HL-60 (cell line): ENCODE results near the gene UBE2QL1.

Experiments used
- DNase-seq, 2 experiments: peaks; one replicate each; pipeline ENCODE4 v3.0.0-alpha.2; 2010 to 2020; ENCODE audit warnings: low read depth in 1 of 2, low spot score in 1 of 2
- H3K27ac ChIP-seq: fragments of 250-450 bp; sonication (Bioruptor Pico); replicated peaks from 2 replicates; pipeline ENCODE4 v1.5.1; 2020; ENCODE audit warnings: mild to moderate bottlenecking, moderate library complexity
- H3K27me3 ChIP-seq: fragments of 250-450 bp; sonication (Bioruptor Pico); 2 replicates; pipeline ENCODE4 v1.5.1; 2021; ENCODE audit warnings: mild to moderate bottlenecking, moderate library complexity; ENCODE audit not compliant: insufficient read depth, poor library complexity, severe bottlenecking
- H3K4me3 ChIP-seq: replicated peaks from 2 replicates; pipeline ENCODE4 v1.5.1; 2011; ENCODE audit warnings: mild to moderate bottlenecking, control low read depth, low read length; ENCODE audit not compliant: insufficient read depth
- GABPA ChIP-seq: IDR thresholded peaks from 2 replicates; pipeline ENCODE4 v1.6.1; 2012; ENCODE audit warnings: low read depth
- POLR2AphosphoS5 ChIP-seq: IDR thresholded peaks from 2 replicates; pipeline ENCODE4 v1.6.1; 2012; ENCODE audit warnings: low read depth
- SPI1 ChIP-seq: IDR thresholded peaks from 2 replicates; pipeline ENCODE4 v1.6.1; 2012; ENCODE audit warnings: low read depth, mild to moderate bottlenecking, borderline replicate concordance
- TF ChIP-seq, protein P1 (sequence below): IDR thresholded peaks from 2 replicates; pipeline ENCODE4 v1.6.1; 2012; ENCODE audit warnings: low read depth; ENCODE audit not compliant: insufficient replicate concordance
- TF ChIP-seq, protein P2 (sequence below): IDR thresholded peaks from one replicate; pipeline ENCODE4 v1.5.1; 2011; ENCODE audit warnings: low read length, control low read depth, inconsistent platforms; ENCODE audit not compliant: insufficient read depth

The UBE2QL1 gene

GRCh38 chr5:6486074-6486473 lies 37.4 kb downstream of the UBE2QL1 start:
- no peak for DNase-seq
- H3K4me3 ChIP-seq: no peak overlapping the region
- no peaks in the 10 kb centered on the region for H3K27me3 ChIP-seq
- TF ChIP-seq, protein P1, sequence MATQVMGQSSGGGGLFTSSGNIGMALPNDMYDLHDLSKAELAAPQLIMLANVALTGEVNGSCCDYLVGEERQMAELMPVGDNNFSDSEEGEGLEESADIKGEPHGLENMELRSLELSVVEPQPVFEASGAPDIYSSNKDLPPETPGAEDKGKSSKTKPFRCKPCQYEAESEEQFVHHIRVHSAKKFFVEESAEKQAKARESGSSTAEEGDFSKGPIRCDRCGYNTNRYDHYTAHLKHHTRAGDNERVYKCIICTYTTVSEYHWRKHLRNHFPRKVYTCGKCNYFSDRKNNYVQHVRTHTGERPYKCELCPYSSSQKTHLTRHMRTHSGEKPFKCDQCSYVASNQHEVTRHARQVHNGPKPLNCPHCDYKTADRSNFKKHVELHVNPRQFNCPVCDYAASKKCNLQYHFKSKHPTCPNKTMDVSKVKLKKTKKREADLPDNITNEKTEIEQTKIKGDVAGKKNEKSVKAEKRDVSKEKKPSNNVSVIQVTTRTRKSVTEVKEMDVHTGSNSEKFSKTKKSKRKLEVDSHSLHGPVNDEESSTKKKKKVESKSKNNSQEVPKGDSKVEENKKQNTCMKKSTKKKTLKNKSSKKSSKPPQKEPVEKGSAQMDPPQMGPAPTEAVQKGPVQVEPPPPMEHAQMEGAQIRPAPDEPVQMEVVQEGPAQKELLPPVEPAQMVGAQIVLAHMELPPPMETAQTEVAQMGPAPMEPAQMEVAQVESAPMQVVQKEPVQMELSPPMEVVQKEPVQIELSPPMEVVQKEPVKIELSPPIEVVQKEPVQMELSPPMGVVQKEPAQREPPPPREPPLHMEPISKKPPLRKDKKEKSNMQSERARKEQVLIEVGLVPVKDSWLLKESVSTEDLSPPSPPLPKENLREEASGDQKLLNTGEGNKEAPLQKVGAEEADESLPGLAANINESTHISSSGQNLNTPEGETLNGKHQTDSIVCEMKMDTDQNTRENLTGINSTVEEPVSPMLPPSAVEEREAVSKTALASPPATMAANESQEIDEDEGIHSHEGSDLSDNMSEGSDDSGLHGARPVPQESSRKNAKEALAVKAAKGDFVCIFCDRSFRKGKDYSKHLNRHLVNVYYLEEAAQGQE: no peak
- no peak for TF ChIP-seq SPI1
- TF ChIP-seq GABPA: no peak
- TF ChIP-seq POLR2AphosphoS5: no peak
- TF ChIP-seq, protein P2, sequence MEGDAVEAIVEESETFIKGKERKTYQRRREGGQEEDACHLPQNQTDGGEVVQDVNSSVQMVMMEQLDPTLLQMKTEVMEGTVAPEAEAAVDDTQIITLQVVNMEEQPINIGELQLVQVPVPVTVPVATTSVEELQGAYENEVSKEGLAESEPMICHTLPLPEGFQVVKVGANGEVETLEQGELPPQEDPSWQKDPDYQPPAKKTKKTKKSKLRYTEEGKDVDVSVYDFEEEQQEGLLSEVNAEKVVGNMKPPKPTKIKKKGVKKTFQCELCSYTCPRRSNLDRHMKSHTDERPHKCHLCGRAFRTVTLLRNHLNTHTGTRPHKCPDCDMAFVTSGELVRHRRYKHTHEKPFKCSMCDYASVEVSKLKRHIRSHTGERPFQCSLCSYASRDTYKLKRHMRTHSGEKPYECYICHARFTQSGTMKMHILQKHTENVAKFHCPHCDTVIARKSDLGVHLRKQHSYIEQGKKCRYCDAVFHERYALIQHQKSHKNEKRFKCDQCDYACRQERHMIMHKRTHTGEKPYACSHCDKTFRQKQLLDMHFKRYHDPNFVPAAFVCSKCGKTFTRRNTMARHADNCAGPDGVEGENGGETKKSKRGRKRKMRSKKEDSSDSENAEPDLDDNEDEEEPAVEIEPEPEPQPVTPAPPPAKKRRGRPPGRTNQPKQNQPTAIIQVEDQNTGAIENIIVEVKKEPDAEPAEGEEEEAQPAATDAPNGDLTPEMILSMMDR: no peak
- no peak overlapping the region for H3K27ac ChIP-seq

DNA sequence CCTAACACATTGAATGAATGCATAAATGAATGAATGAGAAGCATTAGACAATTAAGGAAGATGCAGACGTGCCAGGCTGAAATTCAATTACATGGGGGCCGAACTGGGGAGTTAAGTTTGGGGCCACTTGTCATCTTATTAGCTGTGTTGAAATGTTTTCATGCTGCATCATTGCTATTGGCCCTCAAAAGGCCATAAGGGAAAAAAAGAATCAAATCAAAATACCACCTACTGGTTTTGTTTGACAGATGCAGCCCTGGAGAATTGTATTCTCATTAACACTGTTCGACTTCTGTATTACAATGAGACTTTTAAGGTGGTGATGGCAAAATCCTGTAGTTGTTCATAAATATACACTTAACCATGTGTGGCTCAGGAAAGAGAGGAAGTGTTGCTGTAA lies 38.4 kb downstream of the UBE2QL1 start:
- Histone ChIP-seq H3K4me3 (no peak overlapping the region), H3K27ac (no peak overlapping the region), H3K27me3 (no peaks in the 10 kb centered on the region)
- no peak for DNase-seq
- TF ChIP-seq, protein P2: no peak
- TF ChIP-seq POLR2AphosphoS5 (no peak), GABPA (no peak), SPI1 (no peak)
- TF ChIP-seq, protein P1: no peak

DNA sequence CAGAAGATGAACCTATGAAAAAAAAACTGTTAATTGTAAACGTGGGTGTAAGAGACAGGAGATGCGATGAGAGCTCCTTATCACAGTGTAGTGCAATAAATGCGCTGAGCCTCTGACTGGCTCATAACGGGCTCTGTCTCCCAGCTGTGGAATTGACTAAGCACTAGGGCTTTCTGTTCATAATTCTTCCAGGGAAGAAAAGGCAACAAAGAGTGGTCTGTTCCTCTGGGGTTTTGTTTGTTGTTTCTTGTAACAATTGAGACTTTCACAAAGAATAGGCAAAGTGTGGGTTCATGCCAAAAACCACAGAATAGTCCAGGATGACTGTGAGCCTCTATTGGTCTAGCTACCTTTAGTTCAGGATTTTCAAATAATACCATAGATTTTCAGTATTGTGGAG lies 39.4 kb downstream of the UBE2QL1 start:
- H3K27me3 ChIP-seq: no peaks in the 10 kb centered on the region
- no peak overlapping the region for H3K4me3 ChIP-seq
- no peak for TF ChIP-seq POLR2AphosphoS5
- TF ChIP-seq, protein P2: no peak
- no peak for TF ChIP-seq SPI1
- TF ChIP-seq, protein P1: no peak
- TF ChIP-seq GABPA: no peak
- DNase-seq: no peak
- no peak overlapping the region for H3K27ac ChIP-seq
